Measurements from ENCODE around the gene CAMK2B.
"Not testable (repeated sequence)": the region's sequence is repeated elsewhere in the genome, so short reads cannot be mapped to it uniquely, and the experiment has no call there.

The CAMK2B gene

DNA sequence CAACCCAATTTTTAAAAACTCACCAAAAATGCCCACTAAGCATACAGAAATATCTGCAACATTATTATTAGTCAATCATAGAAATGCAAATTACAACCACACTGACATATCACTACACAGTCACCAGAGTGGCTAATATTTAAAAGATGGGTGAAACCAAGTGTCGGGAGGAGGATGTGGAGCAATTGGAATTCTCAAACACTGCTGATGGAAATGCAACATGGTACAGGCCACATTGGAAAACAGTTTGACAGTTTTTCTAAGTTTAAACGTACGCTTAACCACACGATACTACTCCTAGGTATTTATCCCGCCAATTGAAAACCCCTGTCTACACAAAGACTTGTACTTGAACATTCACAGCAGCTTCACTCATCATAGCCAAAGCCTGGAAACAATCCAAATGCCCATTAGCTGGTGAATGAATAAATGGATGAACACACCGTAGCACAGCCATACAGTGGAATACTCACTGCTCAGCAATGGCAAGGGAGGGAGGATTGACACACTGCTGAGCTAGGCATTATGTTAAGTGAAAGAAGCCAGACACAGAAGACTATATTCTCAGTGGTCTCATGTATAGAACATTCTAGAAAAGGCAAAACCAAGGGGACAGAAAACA lies 152.5 kb downstream of the CAMK2B start:
- no peak for DNase-seq (ENCODE audit: low read depth, low spot score)

DNA sequence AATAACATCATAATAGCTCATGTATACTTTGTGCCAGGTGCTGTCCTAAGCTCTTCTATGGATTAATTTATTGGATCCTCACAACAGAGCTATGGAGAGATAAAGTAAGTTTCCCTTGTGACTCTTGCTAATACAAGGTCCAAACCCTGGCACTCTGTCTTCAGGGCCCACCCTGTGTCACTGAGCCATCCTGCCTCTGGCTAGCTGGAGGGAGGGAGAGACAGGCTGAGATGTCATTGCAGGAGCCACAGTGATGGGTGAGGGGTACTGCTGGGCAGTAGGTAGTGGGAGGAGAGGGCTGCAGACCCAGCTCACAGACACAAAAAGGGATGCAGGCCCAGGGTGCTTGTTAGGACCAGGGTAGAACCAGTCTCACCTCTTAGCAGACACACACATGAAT lies 153.0 kb downstream of the CAMK2B start:
- DNase-seq (ENCODE audit: low read depth, low spot score) = no peak

DNA sequence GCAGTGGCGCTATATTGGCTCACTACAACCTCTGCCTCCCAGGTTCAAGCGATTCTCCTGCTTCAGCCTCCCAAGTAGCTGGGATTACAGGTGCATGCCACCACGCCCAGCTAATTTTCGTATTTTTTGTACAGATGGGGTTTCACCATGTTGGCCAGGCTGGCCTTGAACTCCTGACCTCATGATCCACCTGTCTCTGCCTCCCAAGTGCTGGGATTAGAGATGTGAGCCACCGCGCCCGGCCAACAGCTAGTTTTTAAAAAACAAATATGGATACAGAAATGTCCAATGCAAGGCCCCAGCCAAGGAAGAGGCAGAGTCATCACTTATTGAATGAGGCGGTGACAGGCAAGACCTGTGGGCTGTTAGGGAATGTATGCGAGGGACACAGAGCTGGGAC lies 153.5 kb downstream of the CAMK2B start:
- DNase-seq (ENCODE audit: low read depth, low spot score) = not testable (repeated sequence)

DNA sequence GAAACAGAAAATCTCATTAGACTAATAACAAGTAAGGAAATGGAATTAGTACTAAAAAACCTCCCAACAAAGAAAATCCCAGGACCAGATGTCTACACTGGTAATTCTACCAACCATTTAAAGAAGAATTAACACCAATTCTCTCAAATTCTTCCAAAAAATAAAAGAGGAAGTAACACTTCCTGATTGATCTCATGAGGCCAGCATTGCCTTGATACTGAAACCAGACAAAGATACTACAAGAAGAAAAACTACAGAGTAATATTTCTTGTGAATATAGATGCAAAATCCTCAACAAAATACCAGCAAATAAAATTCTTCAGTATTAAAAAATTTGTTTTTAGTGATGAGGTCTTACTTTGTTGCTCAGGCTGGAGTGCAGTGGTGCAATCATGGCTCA lies 157.5 kb downstream of the CAMK2B start:
- no peak for DNase-seq (ENCODE audit: low read depth, low spot score)

All from smooth muscle cell of the brain vasculature (primary cell).